Erythroblast (primary cell): Measurements from ENCODE around the gene SLC25A29.

ENCODE experiments used
- GATA1 ChIP-seq: IDR thresholded peaks from 2 replicates; pipeline ENCODE4 v1.6.1; 2011; ENCODE audit warnings: low read depth, mild to moderate bottlenecking, control low read depth, low read length, moderate library complexity
- POLR2A ChIP-seq: IDR thresholded peaks from 2 replicates; pipeline ENCODE4 v1.6.1; 2011; ENCODE audit warnings: mild to moderate bottlenecking, low read length

DNA sequence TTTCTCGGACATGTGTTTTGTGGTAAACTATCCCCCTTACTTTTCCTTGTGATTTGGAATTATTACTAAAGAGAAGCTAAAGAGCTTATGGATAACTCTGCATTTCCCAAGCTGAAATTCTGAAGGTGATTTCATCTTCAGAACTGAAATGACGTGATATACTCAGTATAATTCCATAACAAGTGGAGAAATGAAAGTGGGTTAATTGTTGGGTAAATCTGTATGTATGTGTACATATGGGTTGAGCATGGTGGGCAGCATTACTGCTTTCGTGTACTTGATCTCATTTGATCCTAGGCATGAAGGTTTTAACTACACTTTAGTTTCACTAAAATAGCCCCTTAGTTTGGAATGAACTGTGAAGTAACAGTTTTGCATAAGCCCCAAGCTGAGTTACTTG lies 63.2 kb downstream of the SLC25A29 start:
- no peak for TF ChIP-seq POLR2A
- TF ChIP-seq GATA1 = no peak
